ENCODE measurements around the gene INPP5K.
"Not testable (repeated sequence)": the region's sequence is repeated elsewhere in the genome, so short reads cannot be mapped to it uniquely, and the experiment has no call there.

INPP5K gene

GRCh38 chr17:1516388-1517161, at the start of gene INPP5K:
TSS of gene INPP5K (minus strand) at chr17:1516612. CDS start at chr17:1516499, 113 bp downstream.
- DNase-seq = peak; percentile 86

DNA sequence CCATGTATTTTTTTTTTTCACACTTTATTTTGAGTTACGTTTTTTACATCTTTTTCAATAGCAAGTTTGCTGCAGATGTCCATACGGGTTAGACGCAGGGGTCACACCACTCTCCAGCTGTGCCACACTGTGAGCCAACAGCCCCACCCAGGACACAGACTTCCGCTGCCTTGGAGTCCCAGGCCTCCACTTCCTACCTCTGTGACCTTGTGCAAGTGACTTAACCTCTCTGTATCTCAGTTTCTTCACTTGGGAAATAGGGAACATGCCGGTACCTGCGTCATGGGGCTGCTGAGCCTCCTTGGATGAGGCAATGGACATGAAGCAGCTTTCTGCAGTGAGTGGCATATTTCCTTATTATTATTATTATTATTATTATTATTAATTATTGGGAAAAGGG, 49.5 kb upstream of the INPP5K start:
- no peak for DNase-seq

- no peak for DNase-seq
These were observed 47.6 kb upstream of the INPP5K start for GRCh38 chr17:1563786-1564613.

GRCh38 chr17:1563471-1563785, 47.0 kb upstream of the INPP5K start:
- not testable (repeated sequence) for DNase-seq

DNA sequence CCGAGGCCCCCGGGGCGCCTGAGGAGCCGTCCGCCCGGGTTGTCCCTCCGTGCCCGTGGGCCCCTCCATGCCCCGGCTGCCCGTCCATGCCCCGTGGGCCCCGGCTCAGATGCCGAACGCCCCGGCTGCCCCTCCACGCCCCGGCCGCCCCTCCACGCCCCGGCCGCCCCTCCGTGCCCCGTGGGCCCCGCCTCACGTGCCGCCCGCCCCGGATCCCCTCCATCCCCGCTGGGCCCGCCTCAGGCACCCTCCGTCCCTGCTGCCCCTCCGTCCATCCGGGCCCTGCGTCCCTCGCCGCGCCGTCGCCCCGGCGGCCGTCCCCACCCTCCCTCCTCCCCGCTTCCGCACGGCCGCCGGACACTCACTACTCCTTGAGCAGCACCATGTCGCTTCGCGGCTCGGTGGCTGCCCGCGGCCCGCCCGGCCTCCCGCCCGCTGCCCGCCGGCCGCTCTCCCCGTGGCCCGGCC, 45.8 kb upstream of the INPP5K start:
- no peak for DNase-seq

GRCh38 chr17:1561420-1562175, 45.2 kb upstream of the INPP5K start:
- no peak for DNase-seq

- DNase-seq = no peak
These were observed 44.5 kb upstream of the INPP5K start for GRCh38 chr17:1560858-1561355.

GRCh38 chr17:1560101-1560857, 43.9 kb upstream of the INPP5K start:
- no peak for DNase-seq

GRCh38 chr17:1559047-1560043, 42.9 kb upstream of the INPP5K start:
- no peak for DNase-seq

- DNase-seq = no peak
These were observed 42.0 kb upstream of the INPP5K start for GRCh38 chr17:1558401-1558800.

GRCh38 chr17:1557355-1558095, 41.1 kb upstream of the INPP5K start:
- no peak for DNase-seq

- DNase-seq = no peak
These were observed 39.4 kb upstream of the INPP5K start for GRCh38 chr17:1555651-1556471.

GRCh38 chr17:1554751-1555540, 38.5 kb upstream of the INPP5K start:
- no peak for DNase-seq

GRCh38 chr17:1553354-1554266, 37.2 kb upstream of the INPP5K start:
- DNase-seq = no peak

DNA sequence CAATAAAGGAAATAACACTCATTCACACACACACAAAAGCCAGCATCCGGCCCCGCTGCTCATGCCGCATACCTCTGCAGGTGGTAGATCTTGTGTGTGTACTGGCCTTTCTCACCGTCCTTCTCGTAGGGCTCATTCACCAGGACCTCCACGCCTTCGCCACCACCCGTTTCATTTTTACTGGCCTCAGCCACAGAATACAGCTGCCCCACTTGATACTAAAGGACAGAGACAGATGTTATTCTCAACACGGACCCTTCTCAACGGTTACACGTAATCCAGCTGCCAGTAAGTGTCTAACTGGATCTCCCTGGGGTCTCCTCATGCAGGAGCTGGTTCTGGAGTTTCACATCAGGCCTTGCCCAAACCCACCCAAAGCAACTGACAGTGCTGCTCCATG, 36.5 kb upstream of the INPP5K start:
- DNase-seq = no peak

DNA sequence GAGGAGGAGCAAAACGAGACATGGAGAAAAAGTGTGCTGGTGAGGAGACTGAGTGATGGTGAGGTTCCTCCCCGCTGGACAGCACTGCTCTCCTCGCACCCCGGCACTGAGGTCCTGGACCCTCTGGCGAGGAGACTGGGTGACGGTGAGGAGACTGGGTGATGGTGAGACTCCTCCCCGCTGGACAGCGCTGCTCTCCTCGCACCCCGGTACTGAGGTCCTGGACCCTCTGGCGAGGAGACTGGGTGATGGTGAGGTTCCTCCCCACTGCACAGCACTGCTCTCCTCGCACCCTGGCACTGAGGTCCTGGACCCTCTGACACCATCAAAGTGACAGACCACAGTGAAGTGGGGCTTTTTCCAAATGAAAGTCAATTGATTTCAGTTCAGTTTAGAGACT, 35.3 kb upstream of the INPP5K start:
- no peak for DNase-seq

DNA sequence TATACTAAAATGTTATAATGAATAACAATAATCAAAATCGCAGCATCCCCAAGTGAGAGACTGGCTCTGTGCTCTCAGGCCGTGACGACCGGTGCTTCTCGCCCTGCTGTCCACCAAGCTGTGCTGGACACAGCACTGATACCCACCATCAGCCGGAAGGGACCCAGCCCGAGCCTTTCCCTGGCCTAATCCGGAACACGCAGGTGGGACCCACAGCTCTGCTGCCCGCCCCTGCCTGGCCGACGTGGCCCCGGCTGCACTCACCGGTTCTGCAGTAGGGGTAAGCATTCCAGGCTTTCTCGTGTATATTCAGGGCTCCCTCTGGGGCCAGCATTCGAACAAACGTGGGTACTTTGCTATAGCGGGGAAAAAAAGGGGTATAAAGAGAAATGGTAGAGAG, 31.6 kb upstream of the INPP5K start:
- no peak for DNase-seq

Measured in NCI-H774 (cell line).